WTC11 (cell line): ENCODE data around the gene CSF1R. TPM values are rescaled to one million over a fixed set of nuclear protein-coding genes. Genes with fewer than 3 reads are reported as not detected.

Source experiments
- ATAC-seq: fragments of 200-7000 bp; cut with Tn5 transposase; 2 replicates; pipeline ENCODE4 v1.10.0; 2021; ENCODE audit warnings: mild to moderate bottlenecking, moderate library complexity
- CTCF ChIA-PET: fragments of 300-600 bp; sonication (Branson Sonifier 250); formaldehyde crosslinking; loops from one replicate; lab custom pipeline; 2021; ENCODE audit warnings: antibody characterized with exemption; lab: Charles Lee
- POLR2A ChIA-PET: fragments of 350-600 bp; sonication (Branson Sonifier 250); formaldehyde crosslinking; loops from one replicate; lab custom pipeline; 2021; ENCODE audit warnings: antibody characterized with exemption; lab: Charles Lee
- DNase-seq: peaks from one replicate; pipeline ENCODE4 v3.0.0; 2021; ENCODE audit warnings: low spot score
- H3K27ac Mint-ChIP-seq: 2 replicates; pipeline ENCODE4 v1.8.0; 2021; ENCODE audit warnings: mixed read lengths
- H3K27me3 Mint-ChIP-seq: 2 replicates; pipeline ENCODE4 v1.8.0; 2021; ENCODE audit warnings: low read depth, mild to moderate bottlenecking, moderate library complexity, mixed read lengths
- H3K36me3 Mint-ChIP-seq: 2 replicates; pipeline ENCODE4 v1.8.0; 2021; ENCODE audit warnings: mixed read lengths
- H3K4me1 Mint-ChIP-seq: 2 replicates; pipeline ENCODE4 v1.8.0; 2022; ENCODE audit warnings: mixed read lengths
- H3K4me3 Mint-ChIP-seq: 2 replicates; pipeline ENCODE4 v1.8.0; 2021; ENCODE audit warnings: mild to moderate bottlenecking, moderate library complexity, mixed read lengths
- H3K9me3 Mint-ChIP-seq: 2 replicates; pipeline ENCODE4 v1.8.0; 2021; ENCODE audit warnings: mixed read lengths
- ATF2 ChIP-seq: sonication (generic); formaldehyde crosslinking; IDR thresholded peaks from 2 replicates; pipeline ENCODE4 v1.8.1; 2022; ENCODE audit warnings: low read depth, missing genetic modification reagents, borderline replicate concordance
- ESRRA ChIP-seq: sonication (generic); formaldehyde crosslinking; IDR thresholded peaks from 2 replicates; pipeline ENCODE4 v1.8.1; 2022; ENCODE audit warnings: mild to moderate bottlenecking, missing genetic modification reagents, borderline replicate concordance
- ETV6 ChIP-seq: sonication (generic); formaldehyde crosslinking; IDR thresholded peaks from 2 replicates; pipeline ENCODE4 v1.8.1; 2022; ENCODE audit warnings: mild to moderate bottlenecking, missing genetic modification reagents
- FOXK1 ChIP-seq: sonication (generic); formaldehyde crosslinking; IDR thresholded peaks from 2 replicates; pipeline ENCODE4 v1.8.0; 2022; ENCODE audit warnings: mild to moderate bottlenecking, moderate library complexity, missing genetic modification reagents
- FOXP1 ChIP-seq: sonication (generic); formaldehyde crosslinking; IDR thresholded peaks from 2 replicates; pipeline ENCODE4 v1.8.0; 2022; ENCODE audit warnings: missing genetic modification reagents, mild to moderate bottlenecking, moderate library complexity, borderline replicate concordance
- GTF2I ChIP-seq: fragments of 250-450 bp; sonication (Bioruptor Pico); conservative IDR thresholded peaks from 2 replicates; pipeline ENCODE4 v1.4.0; 2021; ENCODE audit warnings: mild to moderate bottlenecking
- HMGA2 ChIP-seq: fragments of 250-450 bp; sonication (Bioruptor Pico); IDR thresholded peaks from 2 replicates; pipeline ENCODE4 v1.4.0; 2021; ENCODE audit warnings: mild to moderate bottlenecking, moderate library complexity
- JUN ChIP-seq: sonication (generic); formaldehyde crosslinking; IDR thresholded peaks from 2 replicates; pipeline ENCODE4 v1.8.0; 2023; ENCODE audit warnings: mild to moderate bottlenecking, missing genetic modification reagents
- KAT7 ChIP-seq: sonication (generic); formaldehyde crosslinking; IDR thresholded peaks from 2 replicates; pipeline ENCODE4 v1.8.1; 2023; ENCODE audit warnings: missing genetic modification reagents, mild to moderate bottlenecking, borderline replicate concordance
- MXD4 ChIP-seq: fragments of 250-450 bp; sonication (Bioruptor Pico); IDR thresholded peaks from 2 replicates; pipeline ENCODE4 v1.8.0; 2021; ENCODE audit warnings: mild to moderate bottlenecking, moderate library complexity, borderline replicate concordance
- NFE2L1 ChIP-seq: sonication (generic); formaldehyde crosslinking; IDR thresholded peaks from 2 replicates; pipeline ENCODE4 v1.8.1; 2023; ENCODE audit warnings: missing genetic modification reagents
- TEAD1 ChIP-seq: sonication (generic); formaldehyde crosslinking; IDR thresholded peaks from 2 replicates; pipeline ENCODE4 v1.8.0; 2022; ENCODE audit warnings: mild to moderate bottlenecking, missing genetic modification reagents
- TP53 ChIP-seq: sonication (generic); formaldehyde crosslinking; IDR thresholded peaks from 2 replicates; pipeline ENCODE4 v1.8.1; 2023; ENCODE audit warnings: mild to moderate bottlenecking, missing genetic modification reagents
- ZBTB43 ChIP-seq: sonication (generic); formaldehyde crosslinking; IDR thresholded peaks from 2 replicates; pipeline ENCODE4 v1.8.1; 2023; ENCODE audit warnings: mild to moderate bottlenecking, missing genetic modification reagents
- ZNF219 ChIP-seq: sonication (generic); formaldehyde crosslinking; IDR thresholded peaks from 2 replicates; pipeline ENCODE4 v1.8.0; 2023; ENCODE audit warnings: missing genetic modification reagents, mild to moderate bottlenecking, borderline replicate concordance
- ZNF671 ChIP-seq: fragments of 250-450 bp; sonication (Bioruptor Pico); IDR thresholded peaks from 2 replicates; pipeline ENCODE4 v1.8.0; 2021; ENCODE audit warnings: mild to moderate bottlenecking
- ZSCAN18 ChIP-seq: fragments of 250-450 bp; sonication (Bioruptor Pico); IDR thresholded peaks from 2 replicates; pipeline ENCODE4 v2.1.2; 2022; ENCODE audit warnings: mild to moderate bottlenecking, moderate library complexity
- total RNA-seq: library from RNA; stranded (reverse); gene quantifications from 3 replicates; pipeline ENCODE4 v1.2.3, GENCODE V29; 2021
- TF ChIP-seq, protein P1 (sequence below): fragments of 250-450 bp; sonication (Bioruptor Pico); IDR thresholded peaks from 2 replicates; pipeline ENCODE4 v1.9.0; 2021; ENCODE audit warnings: mild to moderate bottlenecking, borderline replicate concordance
- TF ChIP-seq, protein P2 (sequence below): sonication (generic); formaldehyde crosslinking; IDR thresholded peaks from 2 replicates; pipeline ENCODE4 v1.8.0; 2022; ENCODE audit warnings: mild to moderate bottlenecking, missing genetic modification reagents

CSF1R gene
- total RNA-seq, 1 experiment from 2014 or later = 0.20 TPM

DNA sequence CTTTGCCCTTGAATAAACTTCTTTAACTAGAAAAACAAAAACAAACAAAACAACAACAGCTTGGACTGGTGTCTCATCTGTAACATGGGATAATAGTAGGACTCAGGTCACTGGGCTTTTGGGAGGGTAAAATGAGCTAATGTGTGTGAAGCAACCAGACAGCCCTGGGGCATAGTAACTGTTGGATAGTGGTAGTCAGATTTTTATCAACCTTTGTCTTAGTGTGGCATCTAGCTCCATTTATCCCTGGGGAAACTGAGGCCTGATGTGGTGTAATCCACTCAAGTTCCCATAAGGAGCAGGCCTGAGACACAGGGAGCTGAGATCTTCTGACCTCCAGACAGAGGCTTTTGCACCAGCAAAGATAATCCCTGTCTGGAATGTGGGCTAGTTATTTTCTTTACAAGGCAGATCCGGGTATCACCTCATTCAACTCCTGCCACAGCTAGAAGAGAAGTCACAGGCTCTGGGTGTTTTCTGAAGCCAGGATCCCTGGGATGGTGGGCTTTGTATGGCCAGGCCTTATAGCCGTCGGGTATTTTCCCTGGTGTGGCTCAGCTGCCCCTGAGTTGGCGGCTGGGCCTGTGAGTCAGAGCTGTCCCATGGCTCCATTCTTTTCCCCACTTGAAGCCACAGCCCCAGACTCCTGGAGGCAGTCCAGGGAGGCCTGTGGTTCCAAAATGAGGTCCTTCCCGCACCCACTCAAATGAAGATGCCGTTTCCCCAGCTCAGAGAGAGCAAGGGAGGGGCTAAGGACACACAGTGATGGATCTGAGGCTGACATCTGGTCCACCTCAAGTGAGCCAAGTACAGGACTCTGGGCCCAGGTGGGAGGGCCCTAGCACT lies 26.1 kb upstream of the CSF1R start:
- ATAC-seq (no peak; the same call in 1 of the 2 replicates), DNase-seq (no peak)

GRCh38 chr5:150111122-150111521 lies 24.8 kb upstream of the CSF1R start:
- Mint-ChIP-seq H3K9me3 (no peaks in the 10 kb centered on the region), H3K36me3 (no peaks in the 10 kb centered on the region), H3K4me1 (peaks cover 5% of the 10 kb centered on the region)
- no peak for DNase-seq
- POLR2A ChIA-PET = no interaction called here
- TF ChIP-seq ESRRA = no peak
- TF ChIP-seq ZBTB43 (CRISPR knock-in tag) = no peak
- no peak for TF ChIP-seq GTF2I (CRISPR knock-in tag)
- TF ChIP-seq TEAD1 = no peak
- TF ChIP-seq ZNF671 (CRISPR knock-in tag) = no peak
- TF ChIP-seq, all 79 proteins: peak for 0
- Mint-ChIP-seq H3K4me3 (no peak overlapping the region), H3K27me3 (no peaks in the 10 kb centered on the region), H3K27ac (no peak overlapping the region)
- no peak for ATAC-seq
- CTCF ChIA-PET = no interaction called here

More for the DNA sequence above, 26.1 kb upstream of the CSF1R start:
- no peaks in the 10 kb centered on the region for H3K27me3 Mint-ChIP-seq
- H3K9me3 Mint-ChIP-seq = no peaks in the 10 kb centered on the region
- POLR2A ChIA-PET = no interaction called here
- H3K4me3 Mint-ChIP-seq = no peak overlapping the region
- CTCF ChIA-PET = interaction anchor here (1.0 to 1.7 kb wide), 4 partner anchors 10 to 63 kb away, joined by 3 to 6 read pairs (median 4); no protein-coding TSS in a partner anchor
- H3K4me1 Mint-ChIP-seq = peaks cover 5% of the 10 kb centered on the region
- TF ChIP-seq ETV6 (CRISPR knock-in tag) = no peak
- no peak for TF ChIP-seq HMGA2 (CRISPR knock-in tag)
- TF ChIP-seq, protein P1, sequence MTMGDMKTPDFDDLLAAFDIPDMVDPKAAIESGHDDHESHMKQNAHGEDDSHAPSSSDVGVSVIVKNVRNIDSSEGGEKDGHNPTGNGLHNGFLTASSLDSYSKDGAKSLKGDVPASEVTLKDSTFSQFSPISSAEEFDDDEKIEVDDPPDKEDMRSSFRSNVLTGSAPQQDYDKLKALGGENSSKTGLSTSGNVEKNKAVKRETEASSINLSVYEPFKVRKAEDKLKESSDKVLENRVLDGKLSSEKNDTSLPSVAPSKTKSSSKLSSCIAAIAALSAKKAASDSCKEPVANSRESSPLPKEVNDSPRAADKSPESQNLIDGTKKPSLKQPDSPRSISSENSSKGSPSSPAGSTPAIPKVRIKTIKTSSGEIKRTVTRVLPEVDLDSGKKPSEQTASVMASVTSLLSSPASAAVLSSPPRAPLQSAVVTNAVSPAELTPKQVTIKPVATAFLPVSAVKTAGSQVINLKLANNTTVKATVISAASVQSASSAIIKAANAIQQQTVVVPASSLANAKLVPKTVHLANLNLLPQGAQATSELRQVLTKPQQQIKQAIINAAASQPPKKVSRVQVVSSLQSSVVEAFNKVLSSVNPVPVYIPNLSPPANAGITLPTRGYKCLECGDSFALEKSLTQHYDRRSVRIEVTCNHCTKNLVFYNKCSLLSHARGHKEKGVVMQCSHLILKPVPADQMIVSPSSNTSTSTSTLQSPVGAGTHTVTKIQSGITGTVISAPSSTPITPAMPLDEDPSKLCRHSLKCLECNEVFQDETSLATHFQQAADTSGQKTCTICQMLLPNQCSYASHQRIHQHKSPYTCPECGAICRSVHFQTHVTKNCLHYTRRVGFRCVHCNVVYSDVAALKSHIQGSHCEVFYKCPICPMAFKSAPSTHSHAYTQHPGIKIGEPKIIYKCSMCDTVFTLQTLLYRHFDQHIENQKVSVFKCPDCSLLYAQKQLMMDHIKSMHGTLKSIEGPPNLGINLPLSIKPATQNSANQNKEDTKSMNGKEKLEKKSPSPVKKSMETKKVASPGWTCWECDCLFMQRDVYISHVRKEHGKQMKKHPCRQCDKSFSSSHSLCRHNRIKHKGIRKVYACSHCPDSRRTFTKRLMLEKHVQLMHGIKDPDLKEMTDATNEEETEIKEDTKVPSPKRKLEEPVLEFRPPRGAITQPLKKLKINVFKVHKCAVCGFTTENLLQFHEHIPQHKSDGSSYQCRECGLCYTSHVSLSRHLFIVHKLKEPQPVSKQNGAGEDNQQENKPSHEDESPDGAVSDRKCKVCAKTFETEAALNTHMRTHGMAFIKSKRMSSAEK (CRISPR knock-in tag) = no peak
- no peak overlapping the region for H3K27ac Mint-ChIP-seq
- H3K36me3 Mint-ChIP-seq = no peaks in the 10 kb centered on the region

GRCh38 chr5:150109921-150110320 lies 23.6 kb upstream of the CSF1R start:
- H3K27me3 Mint-ChIP-seq = no peaks in the 10 kb centered on the region
- no peak overlapping the region for H3K4me3 Mint-ChIP-seq
- ATAC-seq (no peak), DNase-seq (no peak)
- no peaks in the 10 kb centered on the region for H3K9me3 Mint-ChIP-seq
- H3K4me1 Mint-ChIP-seq = peaks cover 5% of the 10 kb centered on the region
- ChIA-PET POLR2A (interaction anchor here (0.7 kb wide), 1 partner anchor 31 kb away, joined by 3 read pairs; no protein-coding TSS in a partner anchor), CTCF (interaction anchor here (0.9 to 1.0 kb wide), 2 partner anchors 12 to 41 kb away, joined by 3 to 4 read pairs; no protein-coding TSS in a partner anchor)
- H3K36me3 Mint-ChIP-seq = no peaks in the 10 kb centered on the region
- H3K27ac Mint-ChIP-seq = no peak overlapping the region
- TF ChIP-seq ZNF219 (CRISPR knock-in tag) (no peak), MXD4 (CRISPR knock-in tag) (no peak), FOXK1 (no peak), FOXP1 (no peak), TP53 (no peak), NFE2L1 (CRISPR knock-in tag) (no peak), KAT7 (CRISPR knock-in tag) (no peak), ATF2 (CRISPR knock-in tag) (no peak), ZSCAN18 (CRISPR knock-in tag) (no peak), JUN (no peak)
- TF ChIP-seq, protein P2, sequence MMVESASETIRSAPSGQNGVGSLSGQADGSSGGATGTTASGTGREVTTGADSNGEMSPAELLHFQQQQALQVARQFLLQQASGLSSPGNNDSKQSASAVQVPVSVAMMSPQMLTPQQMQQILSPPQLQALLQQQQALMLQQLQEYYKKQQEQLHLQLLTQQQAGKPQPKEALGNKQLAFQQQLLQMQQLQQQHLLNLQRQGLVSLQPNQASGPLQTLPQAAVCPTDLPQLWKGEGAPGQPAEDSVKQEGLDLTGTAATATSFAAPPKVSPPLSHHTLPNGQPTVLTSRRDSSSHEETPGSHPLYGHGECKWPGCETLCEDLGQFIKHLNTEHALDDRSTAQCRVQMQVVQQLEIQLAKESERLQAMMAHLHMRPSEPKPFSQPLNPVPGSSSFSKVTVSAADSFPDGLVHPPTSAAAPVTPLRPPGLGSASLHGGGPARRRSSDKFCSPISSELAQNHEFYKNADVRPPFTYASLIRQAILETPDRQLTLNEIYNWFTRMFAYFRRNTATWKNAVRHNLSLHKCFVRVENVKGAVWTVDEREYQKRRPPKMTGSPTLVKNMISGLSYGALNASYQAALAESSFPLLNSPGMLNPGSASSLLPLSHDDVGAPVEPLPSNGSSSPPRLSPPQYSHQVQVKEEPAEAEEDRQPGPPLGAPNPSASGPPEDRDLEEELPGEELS (CRISPR knock-in tag) = no peak
